Measurements from ENCODE around the gene STAC2.

GRCh38 chr17:39210093-39210434 is 15.7 kb downstream of the STAC2 start:
- TF ChIP-seq CTCF (conservative IDR thresholded peaks at IDR 0.05) = no peak
- TF ChIP-seq EZH2 (IDR thresholded peaks at IDR 0.05; ENCODE audit: low read depth) = no peak

Data from PC-9 (cell line).